Adrenal gland (tissue), 12 donors: ENCODE data around the gene IL17F. TPM values are rescaled to one million over a fixed set of nuclear protein-coding genes. Genes with fewer than 3 reads are reported as not detected.

ENCODE experiments used
- DNase-seq, 7 donors: peaks; one replicate each; pipeline ENCODE4 v3.0.0-alpha.2; 2019 to 2020
- H3K27ac ChIP-seq, 5 donors: fragments of 200-600 bp; sonication (generic) in 4 of 5; 1 replicate in 3 of 5; 2 replicates in 2 of 5; pipeline versions ENCODE4 v1.5.1 to v1.8.0; 2016 to 2020; ENCODE audit warnings: mild to moderate bottlenecking in 1 of 5
- H3K27me3 ChIP-seq: fragments of 200-600 bp; 2 replicates; pipeline ENCODE4 v1.8.0; 2021
- H3K36me3 ChIP-seq, 2 donors: fragments of 200-600 bp; replicated peaks in 1 of 2; 1 replicate in 1 of 2; 2 replicates in 1 of 2; pipeline versions ENCODE4 v1.5.1 to v1.8.0; 2018 to 2022
- H3K4me1 ChIP-seq, 2 donors: fragments of 200-600 bp; replicated peaks in 1 of 2; 1 replicate in 1 of 2; 2 replicates in 1 of 2; pipeline versions ENCODE4 v1.5.1 to v1.8.0; 2018 to 2021
- H3K4me3 ChIP-seq, 4 donors: fragments of 200-600 bp; sonication (generic) in 3 of 4; one replicate each; pipeline ENCODE4 v1.5.1; 2016 to 2018
- H3K9me3 ChIP-seq, 3 donors: fragments of 200-600 bp; sonication (generic) in 1 of 3; replicated peaks in 1 of 3; 1 replicate in 2 of 3; 2 replicates in 1 of 3; pipeline versions ENCODE4 v1.5.1 to v1.8.0; 2016 to 2021
- POLR2A ChIP-seq, 2 donors: fragments of 450-650 bp; IDR thresholded peaks; one replicate each; pipeline ENCODE4 v1.6.1; 2017; ENCODE audit warnings: antibody characterized with exemption in 2 of 2, mild to moderate bottlenecking in 2 of 2, moderate library complexity in 1 of 2
- WGBS, 4 donors: extraction: QIAGEN DNeasy Blood & Tissue Kit in 2 of 4; methylation state at CpG; one replicate each; pipeline versions ENCODE4 v1.1.5 to v1.1.7; 2013 to 2017; 5-methylcytosine and 5-hydroxymethylcytosine counted together
- intact Hi-C, 2 donors: fragments of 100-400 bp; cut with DNase I; formaldehyde crosslinking; loops; one replicate each; pipeline versions ENCODE4 v1.14.1 to v1.15.0; 2022 to 2023
- polyA plus RNA-seq, 3 donors: library from polyadenylated mRNA; stranded (reverse); fragments of 200-250 nt in 2 of 3; fragments of 350-450 nt in 1 of 3; fragmentation: Illumina TruSeq in 1 of 3; extraction: RNeasy Lipid Tissue Mini Kit (QIAGEN cat#74804) in 1 of 3; gene quantifications; one replicate each; pipeline ENCODE4 v1.2.3, GENCODE V29; 2013 to 2014
- total RNA-seq, 9 donors: library from RNA; depleted of rRNA in 4 of 9; stranded (reverse); fragments of >200 nt in 4 of 9; fragments of 120-200 nt in 1 of 9; fragmentation: NEBNext Ultra II Directional in 1 of 9; extraction: Animal tissue kit (Norgen Biotek cat#: 25700) in 1 of 9; gene quantifications; one replicate each; pipeline versions ENCODE4 v1.1.0 to v1.2.4, GENCODE V29; 2013 to 2023
- TF ChIP-seq, protein P1 (sequence below), 6 experiments: fragments of 450-650 bp in 4 of 6; fragments of 200-600 bp in 2 of 6; sonication (generic) in 1 of 6; IDR thresholded peaks; 1 replicate in 5 of 6; 2 replicates in 1 of 6; pipeline versions ENCODE4 v1.5.1 to v1.8.0; 2016 to 2021; ENCODE audit warnings: antibody characterized with exemption in 6 of 6, mild to moderate bottlenecking in 2 of 6, moderate library complexity in 1 of 6
- donor health status: healthy with polysubstance abuse.
- donor health status: Bipolar disorder and iron deficiency.
- donor health status: DM: yes; HTN: yes; CAD: no.
- donor health status: DM: no; HTN: no; CAD: no.
- donor health status: DM: no; HTN: no; CAD: no.
- donor health status: DM: yes; HTN: yes; CAD: no.

Gene IL17F
- total and polyA plus RNA-seq, 12 donors, result not detected

DNA sequence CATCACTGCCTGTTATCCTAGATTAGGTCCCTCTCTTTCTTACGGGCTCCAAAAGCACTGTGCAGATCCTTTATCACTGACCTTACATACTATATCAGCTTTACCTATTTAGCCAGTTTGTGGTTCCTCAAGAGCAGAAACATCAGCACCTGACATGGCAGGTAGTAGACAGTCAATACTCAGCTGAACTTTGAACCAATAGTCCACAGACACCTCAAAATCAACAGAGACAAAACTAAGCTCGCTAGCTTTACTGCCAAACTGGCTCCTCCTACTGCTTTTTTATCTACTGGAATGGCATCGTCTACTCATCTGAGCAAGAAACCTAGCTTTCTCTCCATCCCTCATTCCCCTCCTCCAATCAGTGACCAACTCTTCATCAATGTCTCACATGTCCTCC is 52.5 kb downstream of the IL17F start:
- intact Hi-C loops, result no loop called here
- Histone ChIP-seq H3K27ac (no peak overlapping the region), H3K9me3 (no peaks in the 10 kb centered on the region), H3K36me3 (no peaks in the 10 kb centered on the region), H3K4me1 (no peaks in the 10 kb centered on the region), H3K4me3 (no peak overlapping the region), H3K27me3 (no peaks in the 10 kb centered on the region)
- 42 to 51% (median 50%) methylated on average over 3 of the region's 3 CpGs for WGBS, 4 donors
- TF ChIP-seq POLR2A (IDR thresholded peaks at IDR 0.05), result no peak
- TF ChIP-seq, protein P1, sequence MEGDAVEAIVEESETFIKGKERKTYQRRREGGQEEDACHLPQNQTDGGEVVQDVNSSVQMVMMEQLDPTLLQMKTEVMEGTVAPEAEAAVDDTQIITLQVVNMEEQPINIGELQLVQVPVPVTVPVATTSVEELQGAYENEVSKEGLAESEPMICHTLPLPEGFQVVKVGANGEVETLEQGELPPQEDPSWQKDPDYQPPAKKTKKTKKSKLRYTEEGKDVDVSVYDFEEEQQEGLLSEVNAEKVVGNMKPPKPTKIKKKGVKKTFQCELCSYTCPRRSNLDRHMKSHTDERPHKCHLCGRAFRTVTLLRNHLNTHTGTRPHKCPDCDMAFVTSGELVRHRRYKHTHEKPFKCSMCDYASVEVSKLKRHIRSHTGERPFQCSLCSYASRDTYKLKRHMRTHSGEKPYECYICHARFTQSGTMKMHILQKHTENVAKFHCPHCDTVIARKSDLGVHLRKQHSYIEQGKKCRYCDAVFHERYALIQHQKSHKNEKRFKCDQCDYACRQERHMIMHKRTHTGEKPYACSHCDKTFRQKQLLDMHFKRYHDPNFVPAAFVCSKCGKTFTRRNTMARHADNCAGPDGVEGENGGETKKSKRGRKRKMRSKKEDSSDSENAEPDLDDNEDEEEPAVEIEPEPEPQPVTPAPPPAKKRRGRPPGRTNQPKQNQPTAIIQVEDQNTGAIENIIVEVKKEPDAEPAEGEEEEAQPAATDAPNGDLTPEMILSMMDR (IDR thresholded peaks at IDR 0.05), result no peak
- DNase-seq, result no peak

DNA sequence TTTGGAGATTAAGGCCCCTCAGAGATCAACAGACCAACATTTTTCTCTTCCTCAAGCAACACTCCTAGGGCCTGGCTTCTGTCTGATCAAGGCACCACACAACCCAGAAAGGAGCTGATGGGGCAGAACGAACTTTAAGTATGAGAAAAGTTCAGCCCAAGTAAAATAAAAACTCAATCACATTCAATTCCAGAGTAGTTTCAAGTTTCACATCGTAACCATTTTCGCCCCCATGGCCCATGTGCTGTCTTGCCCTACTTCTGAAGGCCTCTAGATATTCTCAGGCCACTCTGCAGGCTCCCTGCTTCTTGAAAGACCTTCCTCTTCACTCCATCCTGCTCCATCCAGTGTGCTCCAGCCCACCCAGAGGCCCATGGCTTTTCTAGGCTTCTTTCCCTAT is 53.9 kb downstream of the IL17F start:
- Histone ChIP-seq H3K36me3 (no peaks in the 10 kb centered on the region), H3K27ac (no peak overlapping the region), H3K27me3 (no peaks in the 10 kb centered on the region), H3K4me3 (no peak overlapping the region), H3K4me1 (no peaks in the 10 kb centered on the region), H3K9me3 (no peaks in the 10 kb centered on the region)
- TF ChIP-seq, protein P1 (IDR thresholded peaks at IDR 0.05), result no peak
- TF ChIP-seq POLR2A (IDR thresholded peaks at IDR 0.05), result no peak
- DNase-seq, result no peak
- intact Hi-C loops, result no loop called here
- WGBS, 4 donors, result 62 to 76% (median 67%) methylated on average over 3 of the region's 3 CpGs

DNA sequence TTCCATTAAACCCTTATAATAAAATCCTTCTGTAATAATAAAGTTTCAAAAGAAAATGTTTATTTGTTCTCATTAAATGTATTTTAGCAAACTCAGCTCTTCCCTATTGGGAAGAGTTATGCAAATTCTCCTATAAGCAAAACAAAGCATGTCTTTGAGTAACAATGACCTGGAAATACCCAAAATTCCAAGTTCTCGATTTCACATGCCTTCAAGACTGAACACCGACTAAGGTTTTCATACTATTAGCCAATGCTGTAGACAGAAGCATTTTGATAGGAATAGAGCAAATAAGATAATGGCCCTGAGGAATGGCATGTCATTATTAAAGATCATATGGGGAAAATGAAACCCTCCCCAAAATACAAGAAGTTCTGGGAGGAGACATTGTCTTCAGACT is 54.3 kb downstream of the IL17F start:
- Histone ChIP-seq H3K27me3 (no peaks in the 10 kb centered on the region), H3K27ac (no peak overlapping the region), H3K36me3 (no peaks in the 10 kb centered on the region), H3K4me1 (no peaks in the 10 kb centered on the region), H3K9me3 (no peaks in the 10 kb centered on the region), H3K4me3 (no peak overlapping the region)
- intact Hi-C loops, result no loop called here
- no peak for DNase-seq
- no peak for TF ChIP-seq POLR2A (IDR thresholded peaks at IDR 0.05)
- TF ChIP-seq, protein P1 (IDR thresholded peaks at IDR 0.05), result no peak
- 74 to 89% (median 75%) methylated on average over 2 of the region's 2 CpGs for WGBS, 4 donors

DNA sequence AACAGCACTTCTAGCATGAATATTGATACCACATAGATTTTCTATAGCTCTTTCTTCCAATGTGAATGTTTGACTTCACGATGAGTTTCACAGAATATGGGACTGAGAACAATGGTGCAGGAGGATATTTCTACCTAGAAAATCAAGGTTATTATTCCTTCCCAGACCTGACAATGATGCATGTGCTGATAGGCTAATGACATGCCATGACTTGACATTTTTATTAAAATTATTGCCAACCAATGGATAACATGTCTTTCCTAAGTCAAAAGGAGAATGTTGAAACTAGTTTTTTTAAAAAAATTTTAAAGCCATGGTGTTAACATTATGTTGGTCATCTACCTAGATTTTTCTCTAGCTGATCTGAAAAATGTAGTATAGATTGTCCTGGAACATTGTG is 57.2 kb downstream of the IL17F start:
- intact Hi-C loops, result no loop called here
- H3K27ac ChIP-seq, result no peak overlapping the region
- no peaks in the 10 kb centered on the region for H3K36me3 ChIP-seq
- H3K4me3 ChIP-seq, result no peak overlapping the region
- no peaks in the 10 kb centered on the region for H3K4me1 ChIP-seq
- WGBS, 4 donors, result 82 to 93% (median 85%) methylated on average over 1 of the region's 1 CpG
- DNase-seq, result no peak
- no peaks in the 10 kb centered on the region for H3K27me3 ChIP-seq
- no peaks in the 10 kb centered on the region for H3K9me3 ChIP-seq
- no peak for TF ChIP-seq POLR2A (IDR thresholded peaks at IDR 0.05)

Other genes starting within 250 kb of the IL17F start
- under 1 TPM in 6 of 9 donors, not detected in 3; 0.04 to 0.14 (median 0.11) TPM for gene PKHD1, start 156.9 kb downstream of the IL17F start, total RNA-seq
- gene PKHD1, start 156.9 kb downstream of the IL17F start, polyA plus RNA-seq, result under 1 TPM; 0.03 to 0.22 (median 0.08) TPM
- not detected for gene IL17A, start 58.1 kb downstream of the IL17F start, total RNA-seq
- gene IL17A, start 58.1 kb downstream of the IL17F start, polyA plus RNA-seq, result not detected
- gene MCM3, start 40.2 kb upstream of the IL17F start, total RNA-seq, result 10 to 100 TPM; 19.4 to 65.5 (median 25.7) TPM
- gene MCM3, start 40.2 kb upstream of the IL17F start, polyA plus RNA-seq, result 10 to 100 TPM; 10.5 to 31.4 (median 15.9) TPM
- 10 to 100 TPM in 3 of 9 donors, 1 to 10 TPM in 6; 2.3 to 17.1 (median 8.7) TPM for gene PAQR8, start 117.7 kb upstream of the IL17F start, total RNA-seq
- gene PAQR8, start 117.7 kb upstream of the IL17F start, polyA plus RNA-seq, result 1 to 10 TPM; 2.3 to 5.1 (median 2.9) TPM
- 10 to 100 TPM in 6 of 9 donors, 1 to 10 TPM in 3; 4.0 to 47.9 (median 15.9) TPM for gene EFHC1, start 175.8 kb upstream of the IL17F start, total RNA-seq
- gene EFHC1, start 175.8 kb upstream of the IL17F start, polyA plus RNA-seq, result 10 to 100 TPM; 12.7 to 41.7 (median 38.9) TPM